SU-DHL-6 (cell line): ENCODE measurements around the gene KISS1R.

Experiments used
- H2AFZ ChIP-seq: fragments of 200-600 bp; sonication (generic); 2 replicates; pipeline ENCODE4 v1.6.1; 2014; ENCODE audit warnings: low read depth, mild to moderate bottlenecking, moderate library complexity, mixed read lengths, antibody characterized with exemption, low read length; ENCODE audit not compliant: severe bottlenecking
- H3F3A ChIP-seq: fragments of 200-600 bp; shearing (Covaris generic); 2 replicates; pipeline ENCODE4 v1.6.0; 2016; ENCODE audit warnings: antibody characterized with exemption, mild to moderate bottlenecking; ENCODE audit not compliant: insufficient read depth
- H3K27ac ChIP-seq: fragments of 200-600 bp; sonication (generic); 2 replicates; pipeline ENCODE4 v1.5.1; 2016; ENCODE audit warnings: low read depth, mild to moderate bottlenecking, low read length, moderate library complexity, mixed read lengths
- H3K27me3 ChIP-seq: fragments of 200-600 bp; sonication (generic), shearing (Covaris generic); 2 replicates; pipeline ENCODE4 v1.6.0; 2014; ENCODE audit warnings: mild to moderate bottlenecking, low read length
- H3K36me3 ChIP-seq: fragments of 200-600 bp; sonication (generic); 2 replicates; pipeline ENCODE4 v1.6.1; 2014; ENCODE audit warnings: mild to moderate bottlenecking, low read length, mixed read lengths
- H3K4me2 ChIP-seq: fragments of 300-600, 200-600 bp; shearing (Covaris generic), sonication (generic); 2 replicates; pipeline ENCODE4 v1.6.0; 2014; ENCODE audit warnings: low read length, low read depth, mild to moderate bottlenecking; ENCODE audit not compliant: poor library complexity, severe bottlenecking
- H3K4me3 ChIP-seq: fragments of 200-600 bp; sonication (generic); 2 replicates; pipeline ENCODE4 v1.5.1; 2014; ENCODE audit warnings: antibody characterized with exemption, low read length, mild to moderate bottlenecking, mixed read lengths; ENCODE audit not compliant: insufficient read depth, poor library complexity, severe bottlenecking
- H3K79me2 ChIP-seq: fragments of 200-600 bp; sonication (generic); 2 replicates; pipeline ENCODE4 v1.6.1; 2014; ENCODE audit warnings: mild to moderate bottlenecking, low read length, moderate library complexity; ENCODE audit not compliant: insufficient read depth
- H3K9ac ChIP-seq: fragments of 200-600 bp; sonication (generic); 2 replicates; pipeline ENCODE4 v1.7.0; 2014; ENCODE audit warnings: mild to moderate bottlenecking, low read length
- H3K9me2 ChIP-seq: fragments of 200-600 bp; sonication (generic); replicated peaks from 2 replicates; pipeline ENCODE4 v1.6.1; 2014; ENCODE audit warnings: low read length; ENCODE audit not compliant: insufficient read depth
- H3K9me3 ChIP-seq: fragments of 200-600 bp; sonication (generic); 2 replicates; pipeline ENCODE4 v1.6.1; 2014; ENCODE audit warnings: low read length, mixed read lengths; ENCODE audit not compliant: insufficient read depth
- H4K20me1 ChIP-seq: fragments of 200-600 bp; sonication (generic); 2 replicates; pipeline ENCODE4 v1.6.1; 2014; ENCODE audit warnings: low read depth, mild to moderate bottlenecking, antibody characterized with exemption, low read length, moderate library complexity, mixed read lengths
- CTCF ChIP-seq: fragments of 200-600 bp; sonication (generic); IDR thresholded peaks from one replicate; pipeline ENCODE4 v1.5.1; 2017; ENCODE audit warnings: antibody characterized with exemption, mild to moderate bottlenecking, low read length, moderate library complexity; ENCODE audit not compliant: insufficient read depth, poor library complexity, severe bottlenecking
- EZH2phosphoT487 ChIP-seq: fragments of 200-600 bp; sonication (generic), shearing (Covaris generic); conservative IDR thresholded peaks from 2 replicates; pipeline ENCODE4 v1.6.1; 2018; ENCODE audit warnings: mild to moderate bottlenecking, antibody characterized with exemption, low read length, moderate library complexity, mixed read lengths

KISS1R gene

GRCh38 chr19:925087-925525 is 8.0 kb downstream of the KISS1R start:
- Histone ChIP-seq H3K36me3 (no peaks in the 10 kb centered on the region), H3K9me2 (no peaks in the 10 kb centered on the region), H3K9ac (peak overlapping the region; percentile 60), H3K27me3 (no peaks in the 10 kb centered on the region), H3K27ac (0 out of 2 replicates have a peak overlapping the region, but pooled peaks have one; percentile 41), H2AFZ (peak overlapping the region; percentile 80), H3K79me2 (no peaks in the 10 kb centered on the region), H3F3A (peaks cover 4% of the 10 kb centered on the region; the same call in 1 of the 2 replicates), H3K9me3 (no peaks in the 10 kb centered on the region), H4K20me1 (no peaks in the 10 kb centered on the region), H3K4me3 (peak overlapping the region; percentile 61), H3K4me2 (peak overlapping the region; percentile 94)
- TF ChIP-seq EZH2phosphoT487 = no peak
- TF ChIP-seq CTCF = no peak

- TF ChIP-seq CTCF = no peak
- no peak for TF ChIP-seq EZH2phosphoT487
- H3K9ac ChIP-seq = peak within 1 kb of the TSS; percentile 60
- peak within 1 kb of the TSS; percentile 61 for H3K4me3 ChIP-seq
Observed at GRCh38 chr19:925526-926322, 8.6 kb downstream of the KISS1R start, which contains the start of gene ARID3A. Gene ARID3A (plus strand): TSS chr19:926035. CDS start chr19:929529, 3,494 bp downstream.

GRCh38 chr19:926323-926588 is 9.1 kb downstream of the KISS1R start:
- Histone ChIP-seq H3K36me3 (no peaks in the 10 kb centered on the region), H3F3A (no peaks in the 10 kb centered on the region), H4K20me1 (no peaks in the 10 kb centered on the region), H3K27ac (no peak overlapping the region), H3K27me3 (no peaks in the 10 kb centered on the region), H3K4me2 (peak overlapping the region; percentile 94), H3K9me3 (no peaks in the 10 kb centered on the region), H3K9me2 (no peaks in the 10 kb centered on the region), H3K79me2 (no peaks in the 10 kb centered on the region), H3K9ac (peak overlapping the region; percentile 27; the same call in 1 of the 2 replicates), H3K4me3 (peak overlapping the region; percentile 61), H2AFZ (no peak overlapping the region)
- TF ChIP-seq CTCF (no peak), EZH2phosphoT487 (no peak)

More at GRCh38 chr19:925526-926322, 8.6 kb downstream of the KISS1R start, which contains the start of gene ARID3A:
- H3F3A ChIP-seq = peaks cover 2% of the 10 kb centered on the region; the same call in 1 of the 2 replicates
- H3K4me2 ChIP-seq = peak within 1 kb of the TSS; percentile 94
- no peaks in the 10 kb centered on the region for H3K79me2 ChIP-seq
- no peaks in the 10 kb centered on the region for H3K27me3 ChIP-seq
- 0 out of 2 replicates have a peak within 1 kb of the TSS, but pooled peaks have one; percentile 41 for H3K27ac ChIP-seq
- no peaks in the 10 kb centered on the region for H3K9me2 ChIP-seq
- H4K20me1 ChIP-seq = no peaks in the 10 kb centered on the region
- peak within 1 kb of the TSS; percentile 80 for H2AFZ ChIP-seq
- no peaks in the 10 kb centered on the region for H3K9me3 ChIP-seq
- no peaks in the 10 kb centered on the region for H3K36me3 ChIP-seq
